GM12878 (cell line): ENCODE data around the gene CRYBG3.

Source experiments
- BRCA1 ChIP-seq: IDR thresholded peaks from 2 replicates; pipeline ENCODE4 v1.6.1; 2011; ENCODE audit warnings: low read depth, low read length, improper control_type of control experiment
- MAX ChIP-seq: IDR thresholded peaks from 2 replicates; pipeline ENCODE4 v1.6.1; 2012; ENCODE audit warnings: low read depth, low read length, improper control_type of control experiment
- MYC ChIP-seq: IDR thresholded peaks from 2 replicates; pipeline ENCODE4 v1.6.1; 2011; ENCODE audit warnings: mild to moderate bottlenecking, low read length, moderate library complexity, inconsistent platforms; ENCODE audit not compliant: insufficient read depth, insufficient replicate concordance, insufficient read length, severe bottlenecking
- NKRF ChIP-seq: fragments of 450-650 bp; conservative IDR thresholded peaks from 2 replicates; pipeline ENCODE4 v1.6.1; 2017; ENCODE audit warnings: mild to moderate bottlenecking, moderate library complexity
- POLR2A ChIP-seq: IDR thresholded peaks from 2 replicates; pipeline ENCODE4 v1.6.1; 2011; ENCODE audit warnings: low read depth, mild to moderate bottlenecking, low read length
- SUZ12 ChIP-seq: fragments of 200-600 bp; sonication (generic); IDR thresholded peaks from one replicate; pipeline ENCODE4 v1.6.1; 2018; ENCODE audit warnings: antibody characterized with exemption, mild to moderate bottlenecking; ENCODE audit not compliant: unreplicated experiment
- TAF1 ChIP-seq: IDR thresholded peaks from 2 replicates; pipeline ENCODE4 v1.6.1; 2011; ENCODE audit warnings: mild to moderate bottlenecking, low read depth, low read length, borderline replicate concordance
- TCF3 ChIP-seq: IDR thresholded peaks from 2 replicates; pipeline ENCODE4 v1.6.1; 2012; ENCODE audit warnings: low read depth, mild to moderate bottlenecking, low read length, borderline replicate concordance; ENCODE audit not compliant: insufficient read depth
- USF2 ChIP-seq: IDR thresholded peaks from 2 replicates; pipeline ENCODE4 v1.6.1; 2011; ENCODE audit warnings: low read depth, low read length, improper control_type of control experiment, borderline replicate concordance
- ZSCAN29 ChIP-seq: fragments of 450-650 bp; IDR thresholded peaks from 2 replicates; pipeline ENCODE4 v1.6.1; 2017; ENCODE audit warnings: mild to moderate bottlenecking, moderate library complexity
- TF ChIP-seq, protein P1 (sequence below): IDR thresholded peaks from 2 replicates; pipeline ENCODE4 v1.6.1; 2012; ENCODE audit warnings: mild to moderate bottlenecking, low read depth, low read length
- TF ChIP-seq, protein P2 (sequence below), 3 experiments: IDR thresholded peaks in 2 of 3; conservative IDR thresholded peaks in 1 of 3; 2 replicates each; pipeline ENCODE4 v1.5.1; 2011; ENCODE audit warnings: low read depth in 3 of 3, low read length in 3 of 3, mild to moderate bottlenecking in 3 of 3, control low read depth in 2 of 3, moderate library complexity in 2 of 3, inconsistent platforms in 1 of 3, mixed read lengths in 1 of 3; ENCODE audit not compliant: control insufficient read depth in 2 of 3, insufficient read depth in 1 of 3; ENCODE audit errors: extremely low read depth in 1 of 3

GRCh38 chr3:97827741-97828471 is 6.1 kb downstream of the CRYBG3 start:
- TF ChIP-seq, protein P1, sequence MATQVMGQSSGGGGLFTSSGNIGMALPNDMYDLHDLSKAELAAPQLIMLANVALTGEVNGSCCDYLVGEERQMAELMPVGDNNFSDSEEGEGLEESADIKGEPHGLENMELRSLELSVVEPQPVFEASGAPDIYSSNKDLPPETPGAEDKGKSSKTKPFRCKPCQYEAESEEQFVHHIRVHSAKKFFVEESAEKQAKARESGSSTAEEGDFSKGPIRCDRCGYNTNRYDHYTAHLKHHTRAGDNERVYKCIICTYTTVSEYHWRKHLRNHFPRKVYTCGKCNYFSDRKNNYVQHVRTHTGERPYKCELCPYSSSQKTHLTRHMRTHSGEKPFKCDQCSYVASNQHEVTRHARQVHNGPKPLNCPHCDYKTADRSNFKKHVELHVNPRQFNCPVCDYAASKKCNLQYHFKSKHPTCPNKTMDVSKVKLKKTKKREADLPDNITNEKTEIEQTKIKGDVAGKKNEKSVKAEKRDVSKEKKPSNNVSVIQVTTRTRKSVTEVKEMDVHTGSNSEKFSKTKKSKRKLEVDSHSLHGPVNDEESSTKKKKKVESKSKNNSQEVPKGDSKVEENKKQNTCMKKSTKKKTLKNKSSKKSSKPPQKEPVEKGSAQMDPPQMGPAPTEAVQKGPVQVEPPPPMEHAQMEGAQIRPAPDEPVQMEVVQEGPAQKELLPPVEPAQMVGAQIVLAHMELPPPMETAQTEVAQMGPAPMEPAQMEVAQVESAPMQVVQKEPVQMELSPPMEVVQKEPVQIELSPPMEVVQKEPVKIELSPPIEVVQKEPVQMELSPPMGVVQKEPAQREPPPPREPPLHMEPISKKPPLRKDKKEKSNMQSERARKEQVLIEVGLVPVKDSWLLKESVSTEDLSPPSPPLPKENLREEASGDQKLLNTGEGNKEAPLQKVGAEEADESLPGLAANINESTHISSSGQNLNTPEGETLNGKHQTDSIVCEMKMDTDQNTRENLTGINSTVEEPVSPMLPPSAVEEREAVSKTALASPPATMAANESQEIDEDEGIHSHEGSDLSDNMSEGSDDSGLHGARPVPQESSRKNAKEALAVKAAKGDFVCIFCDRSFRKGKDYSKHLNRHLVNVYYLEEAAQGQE = no peak
- no peak for TF ChIP-seq USF2
- TF ChIP-seq, protein P2, sequence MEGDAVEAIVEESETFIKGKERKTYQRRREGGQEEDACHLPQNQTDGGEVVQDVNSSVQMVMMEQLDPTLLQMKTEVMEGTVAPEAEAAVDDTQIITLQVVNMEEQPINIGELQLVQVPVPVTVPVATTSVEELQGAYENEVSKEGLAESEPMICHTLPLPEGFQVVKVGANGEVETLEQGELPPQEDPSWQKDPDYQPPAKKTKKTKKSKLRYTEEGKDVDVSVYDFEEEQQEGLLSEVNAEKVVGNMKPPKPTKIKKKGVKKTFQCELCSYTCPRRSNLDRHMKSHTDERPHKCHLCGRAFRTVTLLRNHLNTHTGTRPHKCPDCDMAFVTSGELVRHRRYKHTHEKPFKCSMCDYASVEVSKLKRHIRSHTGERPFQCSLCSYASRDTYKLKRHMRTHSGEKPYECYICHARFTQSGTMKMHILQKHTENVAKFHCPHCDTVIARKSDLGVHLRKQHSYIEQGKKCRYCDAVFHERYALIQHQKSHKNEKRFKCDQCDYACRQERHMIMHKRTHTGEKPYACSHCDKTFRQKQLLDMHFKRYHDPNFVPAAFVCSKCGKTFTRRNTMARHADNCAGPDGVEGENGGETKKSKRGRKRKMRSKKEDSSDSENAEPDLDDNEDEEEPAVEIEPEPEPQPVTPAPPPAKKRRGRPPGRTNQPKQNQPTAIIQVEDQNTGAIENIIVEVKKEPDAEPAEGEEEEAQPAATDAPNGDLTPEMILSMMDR (IDR thresholded peaks at IDR 0.05 in 2 of 3, conservative IDR thresholded peaks at IDR 0.05 in 1 of 3; ENCODE audit: control insufficient read depth in 2 of 3, extremely low read depth in 1 of 3, insufficient read depth in 1 of 3, low read depth in 3 of 3, low read length in 3 of 3) = no peak
- no peak for TF ChIP-seq NKRF
- TF ChIP-seq ZSCAN29 = no peak
- no peak for TF ChIP-seq SUZ12
- no peak for TF ChIP-seq TAF1
- no peak for TF ChIP-seq TCF3
- no peak for TF ChIP-seq BRCA1
- no peak for TF ChIP-seq MAX
- no peak for TF ChIP-seq MYC
- no peak for TF ChIP-seq POLR2A
